Testis (tissue), 3 donors: ENCODE results near the gene EBLN1. TPM values are rescaled to one million over a fixed set of nuclear protein-coding genes. Genes with fewer than 3 reads are reported as not detected.
"Not testable (repeated sequence)": the region's sequence is repeated elsewhere in the genome, so short reads cannot be mapped to it uniquely, and the experiment has no call there.

ENCODE experiments used
- DNase-seq: peaks from one replicate; pipeline ENCODE4 v3.0.0-alpha.2; 2019
- H3K27ac ChIP-seq, 2 donors: fragments of 200-600 bp; sonication (generic); one replicate each; pipeline ENCODE4 v1.5.1; 2019
- H3K27me3 ChIP-seq: fragments of 200-600 bp; sonication (generic); one replicate; pipeline ENCODE4 v1.5.1; 2019
- H3K36me3 ChIP-seq: fragments of 200-600 bp; sonication (generic); one replicate; pipeline ENCODE4 v1.5.1; 2017; ENCODE audit warnings: low read depth; ENCODE audit errors: missing control alignments
- H3K4me1 ChIP-seq: fragments of 200-600 bp; sonication (generic); one replicate; pipeline ENCODE4 v1.5.1; 2019
- H3K4me3 ChIP-seq, 2 donors: fragments of 200-600 bp; sonication (generic); one replicate each; pipeline ENCODE4 v1.5.1; 2017 to 2019
- H3K9me3 ChIP-seq: fragments of 200-600 bp; sonication (generic); one replicate; pipeline ENCODE4 v1.5.1; 2017
- CTCF ChIP-seq, 3 experiments: fragments of 450-650 bp in 2 of 3; fragments of 200-600 bp in 1 of 3; sonication (generic) in 1 of 3; IDR thresholded peaks; one replicate each; pipeline ENCODE4 v1.5.1; 2016 to 2019; ENCODE audit warnings: antibody characterized with exemption in 3 of 3, mild to moderate bottlenecking in 2 of 3, moderate library complexity in 1 of 3
- POLR2A ChIP-seq: fragments of 450-650 bp; IDR thresholded peaks from one replicate; pipeline ENCODE4 v1.6.1; 2017; ENCODE audit warnings: antibody characterized with exemption, mild to moderate bottlenecking, moderate library complexity
- whole genome bisulfite sequencing, 2 donors: methylation state at CpG; one replicate each; pipeline ENCODE4 v1.1.5; 2018; 5-methylcytosine and 5-hydroxymethylcytosine counted together
- intact Hi-C: fragments of 100-400 bp; cut with DNase I; formaldehyde crosslinking; loops from one replicate; pipeline ENCODE4 v1.15.1; 2023; ENCODE audit warnings: low total_unique reads
- polyA plus RNA-seq: library from polyadenylated mRNA; stranded (reverse); fragments of 350-450 nt; fragmentation: Illumina TruSeq; extraction: RNeasy Lipid Tissue Mini Kit (QIAGEN cat#74804); gene quantifications from one replicate; pipeline ENCODE4 v1.2.3, GENCODE V29; 2014; ENCODE audit warnings: low read depth, low replicate concordance; ENCODE audit not compliant: insufficient read depth
- total RNA-seq, 2 donors: library from RNA; depleted of rRNA; stranded (reverse); fragments of >200 nt; gene quantifications; one replicate each; pipeline ENCODE4 v1.2.3, GENCODE V29; 2016

The EBLN1 gene
- total and polyA plus RNA-seq, 3 donors from 2014 or later, result 1.4 to 4.7 (median 3.5) TPM

GRCh38 chr10:22222236-22223190 is 4.7 kb upstream of the EBLN1 start:
- intact Hi-C loops, result no loop called here
- Histone ChIP-seq H3K36me3 (no peaks in the 10 kb centered on the region), H3K27ac (no peak overlapping the region), H3K27me3 (no peaks in the 10 kb centered on the region), H3K4me3 (no peak overlapping the region), H3K9me3 (no peaks in the 10 kb centered on the region), H3K4me1 (no peaks in the 10 kb centered on the region)
- no peak for TF ChIP-seq CTCF (IDR thresholded peaks at IDR 0.05)
- no peak for TF ChIP-seq POLR2A
- DNase-seq, result no peak
- WGBS, 2 donors, result 89 to 90% methylated on average over 5 of the region's 5 CpGs

DNA sequence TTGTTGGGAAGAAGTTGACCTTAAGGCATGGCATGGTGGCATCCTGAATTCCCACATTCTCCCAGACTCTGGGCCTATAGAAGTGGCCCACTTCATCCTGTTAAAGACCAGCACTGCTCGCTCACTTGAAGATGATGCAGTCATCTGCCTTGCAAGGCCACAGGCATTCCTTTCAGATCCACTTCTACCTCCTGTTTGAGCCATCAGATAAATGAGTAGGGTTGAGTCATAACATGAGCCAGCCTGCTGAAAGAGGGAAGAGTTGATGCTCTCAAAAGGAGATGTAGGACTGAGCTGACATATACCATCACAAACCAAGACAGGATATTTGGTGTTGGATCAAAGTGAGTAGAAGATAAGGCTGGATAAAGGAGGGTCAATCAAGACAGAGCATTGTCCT is 1.5 kb upstream of the EBLN1 start:
- Histone ChIP-seq H3K4me3 (no peak overlapping the region), H3K27ac (no peak overlapping the region), H3K36me3 (no peaks in the 10 kb centered on the region), H3K4me1 (no peaks in the 10 kb centered on the region), H3K9me3 (no peaks in the 10 kb centered on the region), H3K27me3 (no peaks in the 10 kb centered on the region)
- TF ChIP-seq CTCF (IDR thresholded peaks at IDR 0.05), result no peak
- TF ChIP-seq POLR2A, result no peak
- WGBS, 2 donors, result 92 to 100% methylated on average over 1 of the region's 1 CpG
- no peak for DNase-seq
- intact Hi-C loops, result no loop called here

DNA sequence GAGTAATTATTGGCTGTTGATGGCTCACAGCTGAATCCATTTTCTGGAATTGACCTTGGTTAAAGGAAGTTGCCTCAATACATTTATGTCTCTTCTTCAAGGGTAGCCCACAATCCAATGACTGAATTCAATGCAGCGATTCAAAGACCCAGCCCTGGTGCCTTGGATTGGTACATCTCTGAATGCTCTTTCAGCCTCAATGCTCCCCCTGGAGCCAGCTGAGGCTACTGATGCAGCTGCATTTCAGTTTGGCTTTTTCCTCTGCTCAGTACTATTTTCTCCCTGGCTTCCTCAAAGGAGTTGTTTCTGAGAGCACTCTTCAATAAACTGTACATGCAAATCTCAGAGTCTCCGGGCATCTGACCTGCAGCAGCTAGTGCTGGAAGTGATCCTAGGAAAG is 633 bp upstream of the EBLN1 start:
- H3K4me3 ChIP-seq, result no peak overlapping the region
- H3K27ac ChIP-seq, result no peak overlapping the region
- no peaks in the 10 kb centered on the region for H3K36me3 ChIP-seq
- no peaks in the 10 kb centered on the region for H3K9me3 ChIP-seq
- no peak for DNase-seq
- no peaks in the 10 kb centered on the region for H3K27me3 ChIP-seq
- WGBS, 2 donors, result 70 to 79% methylated on average over 2 of the region's 2 CpGs
- TF ChIP-seq POLR2A, result no peak
- H3K4me1 ChIP-seq, result no peaks in the 10 kb centered on the region
- intact Hi-C loops, result no loop called here

- WGBS, 2 donors, result 91 to 94% methylated on average over 5 of the region's 5 CpGs
- H3K9me3 ChIP-seq, DNase-seq, H3K4me1 ChIP-seq, H3K36me3 ChIP-seq, H3K4me3 ChIP-seq, H3K27me3 ChIP-seq, intact Hi-C loops, H3K27ac ChIP-seq: not testable (repeated sequence)
Measured at GRCh38 chr10:22217084-22217483, 731 bp downstream of the EBLN1 start.

- H3K4me3 ChIP-seq, result no peak overlapping the region
- H3K27ac ChIP-seq, result no peak overlapping the region
- intact Hi-C loops, result no loop called here
- H3K36me3 ChIP-seq, result no peaks in the 10 kb centered on the region
- 93% methylated on average over 5 of the region's 5 CpGs for WGBS, 2 donors
- H3K27me3 ChIP-seq, result no peaks in the 10 kb centered on the region
- no peak for DNase-seq
- H3K9me3 ChIP-seq, result no peaks in the 10 kb centered on the region
- TF ChIP-seq POLR2A (no peak), CTCF (IDR thresholded peaks at IDR 0.05) (no peak)
- no peaks in the 10 kb centered on the region for H3K4me1 ChIP-seq
Measured at GRCh38 chr10:22210267-22210666, 7.5 kb downstream of the EBLN1 start.

- intact Hi-C loops, result no loop called here
Measured at GRCh38 chr10:22193945-22194344, 23.9 kb downstream of the EBLN1 start.

More at GRCh38 chr10:22193945-22194344, 23.9 kb downstream of the EBLN1 start:
- H3K4me1 ChIP-seq, result no peaks in the 10 kb centered on the region
- TF ChIP-seq CTCF (IDR thresholded peaks at IDR 0.05) (no peak), POLR2A (no peak)
- 64 to 69% methylated on average over 2 of the region's 2 CpGs for WGBS, 2 donors
- no peak overlapping the region for H3K4me3 ChIP-seq
- no peaks in the 10 kb centered on the region for H3K27me3 ChIP-seq
- no peak for DNase-seq
- no peaks in the 10 kb centered on the region for H3K9me3 ChIP-seq
- H3K27ac ChIP-seq, result no peak overlapping the region
- no peaks in the 10 kb centered on the region for H3K36me3 ChIP-seq
